ENCODE data around the gene SARM1. TPM values are rescaled to one million over a fixed set of nuclear protein-coding genes. Genes with fewer than 3 reads are reported as not detected.
A peak's percentile ranks its signal among the peaks of the same experiment; 100 is the strongest.

SARM1 gene
- polyA plus RNA-seq, 12 donors: 4.3 to 21.5 (median 5.4) TPM; not detected in 1

DNA sequence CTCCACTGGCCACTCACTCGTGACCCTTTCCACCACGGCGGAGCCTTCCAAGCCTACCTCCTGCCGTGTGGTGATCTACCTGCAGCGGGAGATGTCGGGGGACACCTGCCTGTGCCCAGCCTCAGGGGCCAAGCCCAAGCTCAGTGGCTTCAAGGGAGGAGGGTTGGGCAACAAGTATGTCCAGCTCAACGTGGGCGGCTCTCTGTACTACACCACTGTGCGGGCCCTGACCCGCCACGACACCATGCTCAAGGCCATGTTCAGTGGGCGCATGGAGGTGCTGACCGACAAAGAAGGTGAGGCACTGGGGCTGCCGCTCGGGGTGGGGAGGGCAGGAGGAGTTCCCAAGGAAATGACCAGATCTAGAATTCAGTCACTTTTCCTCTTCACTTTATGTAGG lies 32.1 kb upstream of the SARM1 start:
- no peak for DNase-seq

DNA sequence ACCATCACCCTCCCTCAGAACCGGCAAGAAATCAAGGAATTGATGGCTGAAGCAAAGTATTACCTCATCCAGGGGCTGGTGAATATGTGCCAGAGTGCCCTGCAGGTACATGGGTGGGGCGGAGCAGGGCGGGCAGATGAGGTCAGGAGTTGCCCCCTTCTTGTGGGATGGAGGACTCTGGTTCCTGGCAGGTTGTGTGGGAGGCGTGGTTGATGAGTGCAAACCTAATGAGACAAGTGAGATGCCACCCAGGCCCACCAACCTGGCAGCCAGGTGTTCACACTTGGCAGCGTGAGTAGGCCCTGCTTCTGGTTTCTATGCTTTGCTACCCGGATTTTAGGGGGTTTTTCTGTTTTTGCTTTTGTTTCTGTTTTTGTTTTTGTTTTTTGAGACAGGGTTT lies 31.1 kb upstream of the SARM1 start:
- no peak for DNase-seq

DNA sequence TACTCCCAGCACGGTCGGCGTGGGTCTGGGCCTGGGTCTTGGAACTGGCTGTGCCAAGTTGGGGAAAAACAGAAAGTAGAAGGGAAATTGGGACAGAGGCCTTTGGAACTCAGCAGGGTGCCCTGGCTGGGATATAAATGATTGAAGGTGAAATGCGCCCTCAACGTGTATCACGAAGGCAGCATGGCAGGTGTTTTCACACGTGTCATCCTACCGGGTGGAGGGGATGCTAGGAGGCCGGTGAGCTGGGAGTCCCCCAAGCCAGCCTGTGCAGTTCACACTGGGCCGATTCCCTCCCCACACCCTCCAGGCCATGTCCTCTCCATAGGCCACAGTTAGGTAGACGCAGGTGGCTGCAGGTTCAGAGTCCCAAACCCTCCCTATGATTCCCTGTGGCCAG lies 30.0 kb upstream of the SARM1 start:
- DNase-seq: no peak

DNA sequence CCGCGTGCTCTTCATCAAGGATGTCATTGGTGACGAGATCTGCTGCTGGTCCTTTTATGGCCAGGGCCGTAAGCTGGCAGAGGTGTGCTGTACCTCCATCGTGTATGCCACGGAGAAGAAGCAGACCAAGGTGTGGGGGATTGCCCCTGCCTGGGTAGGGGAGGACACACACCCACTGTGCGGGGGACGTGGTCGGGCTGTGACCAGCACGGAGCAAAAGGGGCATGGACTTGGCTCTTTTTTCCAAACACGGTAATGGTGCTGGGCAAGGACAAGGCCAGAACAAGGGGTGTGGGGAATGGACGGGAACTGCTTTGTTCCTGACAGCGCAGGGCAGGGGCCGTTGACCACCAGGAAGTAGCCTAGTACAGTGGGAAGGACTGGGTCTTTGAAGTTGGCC lies 29.2 kb upstream of the SARM1 start:
- no peak for DNase-seq

DNA sequence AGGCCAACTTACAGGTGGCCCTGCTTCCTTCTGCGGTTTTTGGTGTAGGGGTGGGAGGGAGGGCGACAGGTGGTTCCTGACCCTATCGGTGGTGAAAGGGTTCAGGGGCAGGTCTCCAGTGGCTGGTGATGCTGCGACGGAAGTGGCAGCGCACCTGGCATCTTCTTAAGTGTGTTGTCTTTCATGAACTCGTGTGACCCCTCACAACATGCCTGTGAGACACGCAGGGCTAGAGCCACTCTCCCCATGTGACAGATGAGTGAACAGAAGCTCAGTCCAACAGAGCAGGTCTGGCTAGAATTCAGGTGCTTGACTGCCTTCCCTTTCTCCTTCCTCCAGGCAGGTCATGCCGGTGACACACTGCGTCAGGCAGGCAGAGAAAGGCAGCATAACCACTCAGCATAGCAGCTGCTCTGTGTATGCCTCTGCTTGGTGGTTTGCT lies 28.0 kb upstream of the SARM1 start:
- DNase-seq: no peak

DNA sequence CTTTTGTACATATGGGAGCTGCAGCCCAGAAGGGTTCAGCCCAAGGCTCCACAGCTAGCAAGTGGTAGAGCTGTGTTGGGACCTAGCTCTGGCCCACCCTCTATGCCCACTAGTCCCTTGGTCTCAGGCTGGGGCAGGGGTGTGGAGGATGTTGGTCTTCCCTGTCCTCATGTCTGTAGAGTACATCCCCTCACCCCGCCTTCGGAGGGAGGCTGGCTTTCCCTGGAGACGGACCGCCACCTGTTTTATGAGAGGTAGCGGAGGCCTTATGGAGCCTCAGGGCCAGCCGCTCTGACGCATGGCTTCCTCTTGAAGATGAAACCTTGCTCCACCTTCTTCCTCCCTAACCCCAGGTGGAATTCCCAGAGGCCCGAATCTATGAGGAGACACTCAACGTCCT lies 27.5 kb upstream of the SARM1 start:
- DNase-seq: no peak

DNA sequence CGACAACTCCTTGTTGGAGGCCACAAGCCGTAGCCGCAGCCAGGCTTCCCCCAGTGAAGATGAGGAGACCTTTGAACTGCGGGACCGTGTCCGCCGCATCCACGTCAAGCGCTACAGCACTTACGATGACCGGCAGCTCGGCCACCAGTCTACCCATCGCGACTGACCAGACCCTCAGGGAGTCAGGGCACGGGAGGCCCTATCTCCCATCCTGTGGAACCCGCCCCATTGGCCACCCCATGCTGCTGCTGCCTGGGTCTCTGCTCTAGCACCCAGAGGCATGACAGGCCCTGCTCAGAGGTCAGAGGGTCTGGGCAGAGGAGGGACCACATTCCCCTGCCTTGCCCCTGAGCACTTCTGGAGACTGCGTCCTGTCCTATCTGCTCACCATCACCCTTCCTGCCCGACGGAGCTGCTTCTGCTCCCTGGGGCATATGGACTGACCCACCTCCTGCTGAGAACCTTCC lies 27.0 kb upstream of the SARM1 start:
- no peak for DNase-seq

DNA sequence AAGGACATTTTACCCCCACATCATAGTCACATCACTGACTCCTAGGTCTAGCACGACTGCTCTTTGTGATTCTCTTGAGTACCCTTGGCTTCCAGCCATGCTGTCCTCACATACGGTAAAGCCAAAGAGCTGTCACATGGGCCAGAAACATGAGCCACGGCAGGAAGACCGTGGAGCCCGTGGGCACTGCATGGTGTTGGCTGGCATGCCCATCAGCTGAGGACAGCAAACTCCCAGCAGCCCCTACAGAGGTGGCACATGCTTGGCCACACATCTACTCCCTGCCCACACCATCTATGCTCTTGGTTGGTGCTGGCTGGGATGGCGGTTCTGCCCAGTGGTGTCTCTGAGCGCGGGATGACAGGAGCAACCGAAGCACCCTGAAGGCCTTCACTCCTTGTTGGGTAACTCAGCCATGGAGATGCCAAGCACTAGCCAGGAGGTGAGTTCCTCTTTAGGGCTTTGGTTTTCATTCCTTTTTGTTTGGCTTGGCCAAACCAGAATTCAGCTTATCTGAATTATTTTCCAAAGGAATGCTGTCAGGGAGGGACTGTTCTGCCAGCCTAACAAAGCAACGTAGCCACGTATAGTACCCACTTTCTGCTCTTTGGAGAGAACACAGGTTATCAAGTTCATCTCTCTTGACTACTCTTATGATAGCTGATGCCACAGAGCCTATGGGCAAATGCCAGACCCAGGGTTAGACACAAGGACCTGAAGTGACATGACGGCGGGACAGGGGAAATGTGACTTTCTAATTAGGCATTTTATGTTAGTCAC lies 25.9 kb upstream of the SARM1 start:
- no peak for DNase-seq

DNA sequence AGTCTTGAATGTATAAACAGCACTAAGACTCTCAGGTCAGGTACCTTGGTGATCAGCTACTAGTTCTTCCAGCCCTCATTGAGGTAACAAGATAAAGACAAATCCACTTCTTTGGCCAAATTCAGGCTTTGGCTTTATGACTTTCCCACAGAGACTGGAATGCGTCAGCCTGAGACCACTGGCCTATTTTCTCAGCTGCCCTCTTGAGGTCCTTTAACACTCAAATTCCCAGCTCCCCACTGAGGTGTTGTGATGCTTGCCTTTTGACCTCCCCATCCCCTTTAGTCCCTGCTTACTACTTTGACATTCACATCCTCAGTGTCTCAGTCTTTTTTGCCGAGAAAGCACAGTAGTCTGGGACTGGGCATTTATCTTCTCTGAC lies 25.3 kb upstream of the SARM1 start:
- DNase-seq: no peak

DNA sequence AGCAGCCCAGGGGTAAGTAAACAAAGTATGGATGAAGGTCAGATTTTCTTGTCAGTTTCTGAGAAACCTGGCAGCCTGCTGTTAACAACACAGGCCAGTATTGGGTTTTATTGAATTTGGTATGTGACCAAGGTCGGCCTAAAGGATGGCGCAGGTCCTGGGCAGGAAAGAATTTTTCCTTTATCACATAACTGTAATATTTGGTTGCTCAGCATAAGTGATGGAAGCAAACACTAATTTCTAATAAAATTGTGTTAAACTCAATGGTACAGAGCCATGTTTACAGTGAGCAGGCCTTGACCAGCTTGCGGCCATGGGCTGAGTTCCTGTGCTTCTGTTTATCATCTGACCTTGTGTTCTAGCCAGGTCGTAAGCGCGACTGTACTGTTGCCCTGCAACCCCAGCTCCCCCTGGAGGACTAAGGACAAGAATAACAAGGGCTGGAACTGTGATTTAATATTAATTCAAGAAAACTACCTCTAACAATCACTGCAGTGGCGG lies 24.7 kb upstream of the SARM1 start:
- no peak for DNase-seq

DNA sequence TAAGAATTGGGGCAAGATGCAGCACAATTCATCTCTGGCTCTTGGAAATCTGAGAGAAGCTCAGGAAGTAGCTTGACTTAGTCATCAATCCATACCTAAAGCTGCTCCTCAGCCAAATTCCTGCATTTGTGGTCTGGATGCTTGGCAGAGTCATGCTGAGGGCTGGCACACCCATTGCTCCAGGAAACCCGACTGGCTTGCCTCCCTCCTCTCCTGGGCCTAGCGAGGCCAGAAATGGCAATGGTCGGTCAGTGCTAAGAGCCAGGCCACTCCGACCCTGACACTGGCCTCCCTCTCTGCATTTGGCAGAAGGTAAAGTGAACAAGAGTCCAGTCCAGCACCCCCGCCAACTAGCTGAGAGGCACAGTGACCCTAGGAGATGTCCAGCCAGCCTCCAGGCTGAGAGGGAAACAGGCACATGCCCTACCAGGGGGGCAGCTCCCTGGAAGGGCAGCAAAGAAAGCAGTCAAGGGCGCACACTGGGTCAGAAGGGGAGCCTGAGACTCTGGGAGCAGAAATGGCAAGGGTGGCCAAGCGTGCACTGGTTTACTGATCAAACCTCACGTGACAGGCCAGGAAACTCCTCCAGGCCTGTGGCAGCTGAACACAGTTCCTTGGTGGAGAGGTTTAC lies 24.1 kb upstream of the SARM1 start:
- no peak for DNase-seq

DNA sequence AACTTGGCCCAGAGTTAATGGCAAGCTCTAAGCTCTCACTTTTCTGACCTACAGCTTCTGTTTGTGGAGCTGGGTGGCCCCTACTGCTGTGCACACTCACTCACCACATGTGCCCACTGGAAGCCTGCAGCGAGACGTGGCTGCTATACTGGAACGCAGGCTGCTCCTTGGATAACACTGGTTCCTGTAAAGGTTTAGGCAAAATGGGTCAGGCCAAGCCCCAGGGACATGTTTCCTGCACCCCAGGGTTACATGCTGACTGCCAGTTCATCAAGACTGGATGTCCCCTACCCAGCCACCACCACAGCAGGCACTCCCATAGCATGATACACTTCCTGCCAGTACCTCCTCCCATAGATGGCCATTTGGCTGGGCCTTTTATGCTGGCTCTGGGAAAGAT lies 22.5 kb upstream of the SARM1 start:
- no peak for DNase-seq

DNA sequence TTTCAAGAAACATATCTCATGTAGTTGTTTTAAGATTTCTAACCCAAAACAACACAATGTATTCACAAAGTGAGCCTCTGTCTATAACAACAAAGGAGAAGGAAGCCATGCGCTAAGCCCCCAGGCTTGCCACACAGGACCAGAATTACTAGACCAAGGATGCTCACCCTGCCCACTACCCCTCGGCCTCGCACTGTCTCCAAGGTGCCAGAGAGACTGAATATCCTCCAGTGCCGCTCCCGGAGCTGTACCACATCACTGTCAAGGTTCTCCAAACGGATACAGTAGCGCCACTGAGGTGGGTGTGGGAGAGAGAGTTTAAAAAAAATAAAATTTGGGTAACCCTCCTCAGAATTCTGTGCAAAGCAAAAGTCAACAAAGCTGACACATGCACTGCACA lies 21.2 kb upstream of the SARM1 start:
- no peak for DNase-seq

DNA sequence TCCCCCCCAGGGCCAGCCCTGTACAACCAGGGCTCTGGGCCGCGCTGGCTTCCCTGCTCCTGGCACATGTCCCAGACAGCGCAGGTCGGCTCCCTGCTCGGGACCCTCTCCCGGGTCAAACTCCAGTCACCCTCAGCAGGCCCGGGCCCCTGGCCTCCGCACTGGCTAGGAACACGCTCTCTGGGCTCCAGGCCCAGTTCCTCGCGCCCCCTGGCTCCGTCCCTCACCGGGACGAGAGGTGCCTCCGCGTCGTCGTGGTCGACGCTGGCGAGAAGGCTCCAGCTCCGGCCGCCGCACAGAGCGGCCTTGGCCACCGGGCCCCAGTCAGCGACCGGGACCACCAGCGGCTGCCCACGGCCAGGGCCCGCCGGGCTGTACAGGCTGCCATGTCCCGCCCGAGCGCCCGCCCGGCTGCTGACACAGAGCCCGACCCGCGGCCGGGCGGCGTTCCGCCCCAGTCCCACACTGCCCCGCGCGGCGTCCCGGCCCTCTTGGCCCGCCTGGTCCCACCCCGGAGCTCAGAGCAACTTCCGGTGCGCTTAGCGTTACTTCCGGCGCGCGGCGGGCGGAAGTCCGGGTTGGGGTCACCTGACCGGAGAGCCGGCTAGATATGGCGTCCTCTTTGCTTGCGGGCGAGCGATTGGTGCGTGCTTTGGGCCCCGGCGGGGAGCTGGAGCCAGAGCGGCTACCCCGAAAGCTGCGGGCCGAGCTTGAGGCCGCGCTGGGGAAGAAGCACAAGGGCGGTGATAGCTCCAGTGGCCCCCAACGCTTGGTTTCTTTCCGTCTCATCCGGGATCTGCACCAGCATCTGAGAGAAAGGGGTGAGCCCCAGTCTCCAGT lies 14.2 kb upstream of the SARM1 start, which contains the start of gene POLDIP2:
TSS of gene POLDIP2 (minus strand) at position 467 of the 840 bp plus-strand sequence. CDS start at position 388, 79 bp downstream.
- DNase-seq: peak; percentile 96

DNA sequence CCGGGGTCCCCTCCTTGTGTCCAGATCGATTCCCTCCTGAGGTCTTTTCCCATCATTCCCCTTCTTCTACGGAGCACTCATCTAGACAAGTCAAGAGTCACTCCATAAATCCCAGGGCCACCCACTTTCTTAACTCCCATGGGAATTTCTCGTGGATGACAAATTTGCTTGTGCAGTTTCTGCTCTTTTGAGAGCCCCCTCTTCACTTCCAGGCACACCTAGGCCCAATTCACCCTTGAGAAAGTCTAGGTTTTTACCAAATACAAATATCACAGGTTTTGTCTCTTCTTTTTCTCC lies 13.6 kb upstream of the SARM1 start:
- no peak for DNase-seq

DNA sequence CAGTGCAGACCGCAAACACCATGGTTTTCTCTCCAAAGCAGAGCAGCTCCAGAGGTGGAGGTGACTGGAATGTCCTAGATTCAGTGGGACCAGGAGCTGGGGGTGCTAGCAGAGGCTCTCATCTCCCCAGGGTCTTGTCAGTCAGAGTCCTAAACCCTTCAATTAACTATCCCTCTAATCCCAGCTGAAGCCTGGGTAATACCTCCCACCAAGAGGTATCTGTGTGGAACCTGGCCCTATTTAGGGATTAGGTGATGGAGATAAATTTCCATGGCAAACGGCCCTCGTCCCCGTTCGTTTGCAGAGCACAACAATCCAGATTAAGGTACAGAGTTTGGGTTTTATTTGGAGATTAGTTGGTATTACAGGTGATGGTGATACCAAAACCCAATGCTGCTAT lies 8.3 kb upstream of the SARM1 start:
- DNase-seq: no peak

DNA sequence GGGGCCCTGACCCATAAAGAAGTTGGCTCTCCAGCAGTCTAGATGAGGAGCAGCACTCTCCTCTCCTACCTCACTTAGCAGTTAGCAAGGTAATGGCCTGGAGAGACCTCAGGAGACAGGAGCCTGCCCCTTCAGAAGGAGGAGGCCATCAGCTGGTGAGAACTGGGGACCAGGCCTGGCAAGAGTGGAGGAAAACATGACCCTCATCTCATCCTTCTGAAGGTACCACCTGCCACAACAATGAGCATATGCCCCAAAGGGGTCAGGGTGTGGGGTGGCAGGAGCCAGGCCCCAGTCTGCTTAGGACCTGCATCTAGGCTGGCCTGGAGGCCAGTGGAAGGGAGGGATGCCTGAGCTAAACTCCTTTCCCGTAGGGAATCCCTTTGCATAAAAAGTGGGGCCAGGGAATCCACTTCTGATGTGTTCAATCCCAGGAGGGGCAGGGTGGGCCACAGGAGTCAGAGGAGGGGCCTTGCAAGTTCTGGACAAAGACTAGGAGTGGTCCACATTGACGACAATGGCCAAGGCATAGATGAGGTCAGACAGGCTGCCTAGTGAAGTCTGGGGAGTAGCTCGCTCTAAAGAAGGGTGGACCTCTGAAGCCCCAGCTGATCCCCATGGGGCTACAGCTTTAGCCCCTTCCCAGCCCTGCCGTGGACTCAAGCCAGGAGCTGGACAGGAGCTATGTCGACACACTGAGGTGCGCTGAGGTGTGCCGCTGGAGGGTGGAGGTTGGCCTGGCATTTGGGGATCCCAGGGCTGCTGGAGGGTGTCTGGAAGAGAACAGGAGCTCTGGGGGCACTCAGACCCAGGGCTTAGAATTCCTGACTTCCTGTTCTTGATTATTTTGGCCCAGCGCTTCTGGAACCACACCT lies 7.5 kb upstream of the SARM1 start:
- DNase-seq: no peak

DNA sequence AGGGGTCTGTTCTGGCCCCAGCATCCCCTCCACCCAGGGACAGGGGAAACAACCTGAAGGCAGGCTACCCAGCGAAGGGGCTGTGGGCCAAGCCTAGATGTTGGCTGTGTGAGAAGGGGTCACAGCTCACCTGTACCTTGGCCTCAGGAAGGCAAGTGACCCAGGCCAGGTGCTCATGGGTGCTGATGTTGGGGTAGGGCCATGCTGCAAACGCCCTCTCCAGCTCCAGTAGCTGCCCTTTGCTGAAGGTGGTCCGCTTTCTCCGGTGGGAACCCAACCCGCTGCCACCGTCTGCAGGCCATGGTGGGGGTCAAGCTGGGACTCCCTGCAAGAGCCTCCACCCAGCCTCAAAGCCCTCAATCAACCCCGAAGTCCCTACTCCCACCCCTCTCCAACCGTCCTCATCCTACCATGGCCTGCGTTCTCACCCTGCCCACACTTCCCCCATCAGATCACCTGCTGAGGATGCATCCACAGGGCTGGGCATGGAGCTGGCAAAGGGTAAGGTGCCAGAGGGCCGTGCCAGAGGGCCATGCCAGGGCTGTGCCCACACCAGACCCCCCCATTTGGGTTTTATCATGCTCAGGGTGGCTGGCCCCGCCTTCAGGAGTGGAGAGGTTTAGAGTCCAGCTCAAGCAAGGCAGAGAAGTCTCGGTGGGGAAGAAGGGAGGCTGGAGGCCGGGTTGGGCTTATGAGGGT lies 6.7 kb upstream of the SARM1 start, which contains the start of gene SEBOX:
TSS of gene SEBOX (minus strand) at position 535 of the 699 bp plus-strand sequence. CDS start at position 487, 48 bp downstream.
- DNase-seq: no peak

DNA sequence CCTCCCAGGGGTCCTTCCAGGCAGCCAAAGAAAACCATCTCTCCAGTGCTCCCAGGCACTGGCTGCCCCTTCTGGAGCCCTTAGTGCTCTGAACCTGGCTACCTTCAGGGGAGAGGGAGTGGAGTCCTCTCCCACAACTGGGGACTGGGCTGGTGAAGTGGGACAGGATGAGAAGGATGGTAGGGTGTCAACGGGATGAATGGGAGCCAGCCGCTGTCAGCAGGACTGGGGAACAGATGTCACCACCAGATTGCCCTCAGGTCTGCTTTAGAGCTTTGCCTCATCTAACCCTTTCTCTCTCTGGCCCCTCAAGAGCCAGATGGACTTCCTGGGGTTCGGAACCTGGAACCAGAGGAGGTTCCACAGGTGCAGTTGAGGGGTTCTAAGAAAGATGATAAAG lies 6.0 kb upstream of the SARM1 start:
- no peak for DNase-seq

DNA sequence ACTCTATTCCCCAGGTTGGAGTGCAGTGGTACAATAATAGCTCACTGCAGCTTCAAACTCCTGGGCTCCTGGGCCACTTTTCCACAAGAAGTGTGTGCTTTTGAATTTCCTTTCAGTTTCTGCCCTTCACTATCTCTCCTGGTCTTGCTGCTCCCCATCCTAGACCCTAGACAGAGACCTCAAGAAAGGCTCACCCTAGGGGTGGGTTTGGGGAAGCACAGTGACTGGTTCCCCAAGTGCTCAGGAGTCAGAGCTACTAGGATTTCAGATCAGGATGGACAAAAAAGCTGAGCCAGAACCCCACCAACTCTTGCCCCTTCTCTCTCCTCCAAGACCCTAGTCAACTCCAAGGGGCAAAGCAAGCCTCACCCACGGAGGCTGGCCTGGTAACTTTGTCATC lies 4.9 kb upstream of the SARM1 start:
- no peak for DNase-seq

All from muscle of arm (tissue), 12 donors.